Colonic mucosa (tissue), 4 donors: ENCODE results near the gene PROK2. TPM values are rescaled to one million over a fixed set of nuclear protein-coding genes. Genes with fewer than 3 reads are reported as not detected.

ENCODE experiments used
- DNase-seq: peaks from one replicate; pipeline ENCODE4 v3.0.0-alpha.2; 2020
- H3K27ac ChIP-seq: fragments of 200-600 bp; one replicate; pipeline ENCODE4 v1.8.0; 2021
- H3K27me3 ChIP-seq: fragments of 200-600 bp; one replicate; pipeline ENCODE4 v1.8.0; 2021
- H3K36me3 ChIP-seq: fragments of 200-600 bp; one replicate; pipeline ENCODE4 v1.8.0; 2021
- H3K4me1 ChIP-seq: fragments of 200-600 bp; one replicate; pipeline ENCODE4 v1.8.0; 2021; ENCODE audit warnings: mild to moderate bottlenecking
- H3K4me3 ChIP-seq: fragments of 200-600 bp; one replicate; pipeline ENCODE4 v1.8.0; 2021
- H3K9ac ChIP-seq, 2 donors: one replicate each; pipeline ENCODE4 v1.7.0; 2013; ENCODE audit warnings: control low read depth in 2 of 2, low read depth in 2 of 2, low read length in 2 of 2
- H3K9me3 ChIP-seq: fragments of 200-600 bp; one replicate; pipeline ENCODE4 v1.8.0; 2021
- intact Hi-C: fragments of 100-400 bp; cut with DNase I; formaldehyde crosslinking; loops from one replicate; pipeline ENCODE4 v1.14.1; 2022
- total RNA-seq, 2 donors: library from RNA; stranded (reverse); fragmentation: NEBNext Ultra II Directional in 1 of 2; extraction: Animal tissue kit (Norgen Biotek cat#: 25700) in 1 of 2; gene quantifications; one replicate each; pipeline ENCODE4 v1.2.1, GENCODE V29; 2021
- TF ChIP-seq, protein P1 (sequence below): fragments of 200-600 bp; IDR thresholded peaks from one replicate; pipeline ENCODE4 v1.8.0; 2022; ENCODE audit warnings: antibody characterized with exemption, mild to moderate bottlenecking
- donor health status: healthy.
- donor health status: DM: no; HTN: no; CAD: no.
- donor health status: DM: no; HTN: no; CAD: no.

The PROK2 gene, protein sequence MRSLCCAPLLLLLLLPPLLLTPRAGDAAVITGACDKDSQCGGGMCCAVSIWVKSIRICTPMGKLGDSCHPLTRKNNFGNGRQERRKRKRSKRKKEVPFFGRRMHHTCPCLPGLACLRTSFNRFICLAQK
- under 1 TPM in 1 of 2 donors, not detected in 1; 0.35 TPM for total RNA-seq

DNA sequence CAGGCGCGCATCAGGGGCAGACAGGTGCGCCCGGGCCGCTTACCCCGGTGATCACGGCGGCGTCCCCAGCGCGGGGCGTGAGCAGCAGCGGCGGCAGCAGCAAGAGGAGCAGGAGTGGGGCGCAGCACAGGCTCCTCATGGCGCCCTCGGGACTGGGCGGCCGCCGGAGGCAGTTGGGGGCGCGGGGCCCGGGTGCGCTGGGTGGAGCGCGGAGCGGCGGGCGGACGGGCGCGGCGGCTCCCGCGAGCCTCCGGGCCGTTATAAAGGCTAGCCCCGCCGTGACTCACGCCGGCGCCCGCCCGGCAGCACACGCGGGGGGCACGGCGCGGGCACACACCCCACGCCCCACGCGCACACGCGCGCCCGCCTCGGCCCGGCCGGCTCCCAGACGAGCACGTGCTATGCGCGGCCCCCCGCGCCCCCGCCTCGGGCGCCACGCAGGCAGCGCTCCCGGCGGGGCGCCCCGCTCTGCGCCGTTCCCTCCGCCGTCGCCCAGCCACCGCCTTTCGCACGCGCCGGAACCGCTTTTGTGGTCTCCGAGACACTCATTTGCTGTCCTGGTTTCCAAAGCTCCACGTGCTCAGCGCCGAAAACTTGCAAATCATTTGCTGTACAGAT is at the start of gene PROK2:
TSS of gene PROK2 (minus strand) at position 235 of the 618 bp plus-strand sequence. CDS start at position 139, 96 bp downstream.
- Histone ChIP-seq H3K27me3 (peaks cover 41% of the 10 kb centered on the region), H3K9ac (no peak within 1 kb of the TSS), H3K9me3 (no peaks in the 10 kb centered on the region), H3K4me3 (peak within 1 kb of the TSS; percentile 31), H3K4me1 (no peaks in the 10 kb centered on the region), H3K36me3 (no peaks in the 10 kb centered on the region), H3K27ac (no peak within 1 kb of the TSS)
- DNase-seq, result no peak
- intact Hi-C loops, result no loop called here
- TF ChIP-seq, protein P1, sequence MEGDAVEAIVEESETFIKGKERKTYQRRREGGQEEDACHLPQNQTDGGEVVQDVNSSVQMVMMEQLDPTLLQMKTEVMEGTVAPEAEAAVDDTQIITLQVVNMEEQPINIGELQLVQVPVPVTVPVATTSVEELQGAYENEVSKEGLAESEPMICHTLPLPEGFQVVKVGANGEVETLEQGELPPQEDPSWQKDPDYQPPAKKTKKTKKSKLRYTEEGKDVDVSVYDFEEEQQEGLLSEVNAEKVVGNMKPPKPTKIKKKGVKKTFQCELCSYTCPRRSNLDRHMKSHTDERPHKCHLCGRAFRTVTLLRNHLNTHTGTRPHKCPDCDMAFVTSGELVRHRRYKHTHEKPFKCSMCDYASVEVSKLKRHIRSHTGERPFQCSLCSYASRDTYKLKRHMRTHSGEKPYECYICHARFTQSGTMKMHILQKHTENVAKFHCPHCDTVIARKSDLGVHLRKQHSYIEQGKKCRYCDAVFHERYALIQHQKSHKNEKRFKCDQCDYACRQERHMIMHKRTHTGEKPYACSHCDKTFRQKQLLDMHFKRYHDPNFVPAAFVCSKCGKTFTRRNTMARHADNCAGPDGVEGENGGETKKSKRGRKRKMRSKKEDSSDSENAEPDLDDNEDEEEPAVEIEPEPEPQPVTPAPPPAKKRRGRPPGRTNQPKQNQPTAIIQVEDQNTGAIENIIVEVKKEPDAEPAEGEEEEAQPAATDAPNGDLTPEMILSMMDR, result no peak

DNA sequence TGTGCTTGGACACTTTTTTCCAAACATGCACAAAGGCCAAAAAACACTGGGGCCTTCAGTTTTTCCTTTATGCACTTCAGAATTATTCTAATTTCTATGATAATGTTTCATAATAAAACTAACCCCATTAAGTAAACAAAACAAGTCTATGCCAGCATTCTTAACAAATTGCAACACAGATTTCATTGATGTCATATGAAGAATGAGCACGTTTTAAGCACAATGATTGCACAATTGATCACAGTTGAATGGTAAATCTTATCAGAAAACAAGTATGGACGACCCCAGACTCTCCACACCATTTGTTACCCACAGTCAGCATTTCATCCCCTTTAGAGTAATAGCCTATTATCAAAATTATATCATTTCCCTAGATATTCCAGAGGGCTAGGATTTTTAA is 46.7 kb upstream of the PROK2 start:
- intact Hi-C loops, result no loop called here
- no peaks in the 10 kb centered on the region for H3K9me3 ChIP-seq

DNA sequence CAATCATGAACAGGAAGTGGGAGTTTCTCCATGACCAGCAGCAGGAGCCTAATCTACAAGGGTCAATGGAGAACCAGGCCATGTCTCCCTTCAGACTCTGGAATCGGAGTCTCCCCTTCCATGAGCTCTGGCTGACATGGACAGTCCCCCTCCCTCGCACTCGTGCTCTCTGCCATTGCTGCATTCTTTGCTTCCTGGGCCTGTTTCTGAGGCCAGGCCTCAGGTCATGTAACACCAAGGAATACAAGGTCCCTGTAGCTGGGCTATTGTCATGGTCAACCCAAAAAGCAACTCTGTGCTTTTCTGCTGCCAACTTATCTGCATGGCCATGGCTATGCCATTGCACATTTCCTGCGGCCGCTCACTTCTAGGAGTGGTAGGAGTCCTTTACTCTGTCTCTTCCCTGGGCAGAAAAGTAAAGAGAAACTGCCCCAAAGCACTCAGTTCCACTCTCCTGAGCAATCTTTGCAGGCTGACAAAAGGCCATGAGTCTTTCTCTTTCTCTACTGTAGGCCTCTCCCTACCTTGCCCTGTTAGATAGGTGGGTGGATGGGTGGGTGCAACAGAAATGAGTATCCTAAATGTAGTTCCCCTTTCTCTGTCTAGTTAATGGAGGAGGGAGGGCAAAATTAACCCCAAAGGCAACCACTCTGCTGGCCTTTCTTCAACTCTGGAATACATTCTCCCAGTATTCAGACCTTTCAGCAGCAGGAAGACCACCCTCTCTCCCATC is 40.8 kb upstream of the PROK2 start:
- Histone ChIP-seq H3K9me3 (no peaks in the 10 kb centered on the region), H3K27ac (no peak overlapping the region), H3K9ac (no peak overlapping the region), H3K4me3 (no peak overlapping the region), H3K4me1 (no peaks in the 10 kb centered on the region), H3K27me3 (no peaks in the 10 kb centered on the region), H3K36me3 (no peaks in the 10 kb centered on the region)
- TF ChIP-seq, protein P1, result no peak
- no peak for DNase-seq
- intact Hi-C loops, result no loop called here

More for the DNA sequence above, 46.7 kb upstream of the PROK2 start:
- no peak for DNase-seq
- no peaks in the 10 kb centered on the region for H3K36me3 ChIP-seq
- no peak overlapping the region for H3K4me3 ChIP-seq
- no peaks in the 10 kb centered on the region for H3K4me1 ChIP-seq
- no peak overlapping the region for H3K27ac ChIP-seq
- TF ChIP-seq, protein P1, result no peak
- no peak overlapping the region for H3K9ac ChIP-seq
- H3K27me3 ChIP-seq, result no peaks in the 10 kb centered on the region

DNA sequence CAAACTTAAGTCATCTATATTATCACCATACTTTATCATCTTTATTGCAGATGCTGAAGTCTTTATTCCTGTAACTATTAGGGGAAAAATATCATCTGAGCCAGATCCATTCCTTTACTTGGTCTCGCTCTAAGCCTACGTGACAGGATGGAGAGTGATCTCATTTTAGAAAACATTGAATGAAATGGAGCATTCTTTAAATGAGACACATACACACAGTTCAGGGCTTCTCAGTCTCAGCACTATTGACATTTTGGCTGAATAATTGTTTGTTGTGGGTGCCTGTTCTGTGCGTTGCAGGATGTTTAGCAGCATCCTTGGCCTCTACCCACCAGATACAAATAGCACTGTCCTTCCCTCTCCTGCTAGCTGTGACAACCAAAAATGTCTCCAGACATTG is 36.2 kb upstream of the PROK2 start:
- no peaks in the 10 kb centered on the region for H3K27me3 ChIP-seq
- H3K36me3 ChIP-seq, result no peaks in the 10 kb centered on the region
- no peaks in the 10 kb centered on the region for H3K9me3 ChIP-seq
- no peak overlapping the region for H3K9ac ChIP-seq
- intact Hi-C loops, result no loop called here
- H3K4me1 ChIP-seq, result no peaks in the 10 kb centered on the region
- no peak overlapping the region for H3K4me3 ChIP-seq
- H3K27ac ChIP-seq, result no peak overlapping the region
- DNase-seq, result no peak
- TF ChIP-seq, protein P1, result no peak

DNA sequence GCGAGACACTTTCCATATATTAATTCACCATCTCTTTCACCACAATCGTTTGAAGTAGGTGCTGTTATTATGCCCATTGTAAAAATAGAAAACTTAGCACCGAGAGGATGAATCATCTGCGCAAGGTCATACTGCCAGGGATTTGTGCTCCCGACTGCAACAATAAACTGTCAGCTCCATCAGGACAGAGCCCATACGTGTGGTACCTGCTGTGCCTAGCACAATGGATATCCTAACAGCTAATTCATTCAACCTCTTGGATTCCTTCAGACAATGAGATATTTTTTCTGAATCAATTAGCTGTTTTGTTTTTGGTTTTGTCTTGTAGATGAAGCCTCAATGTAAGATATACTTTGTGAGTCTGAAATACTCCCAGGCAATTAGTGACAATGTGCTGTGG is 32.3 kb upstream of the PROK2 start:
- TF ChIP-seq, protein P1, result no peak
- Histone ChIP-seq H3K27me3 (no peaks in the 10 kb centered on the region), H3K36me3 (no peaks in the 10 kb centered on the region), H3K9ac (no peak overlapping the region), H3K27ac (no peak overlapping the region), H3K4me3 (no peak overlapping the region), H3K4me1 (no peaks in the 10 kb centered on the region), H3K9me3 (no peaks in the 10 kb centered on the region)
- no peak for DNase-seq
- intact Hi-C loops, result no loop called here
